HG03460 (cell line): ENCODE data around the gene PTCRA.
"Not testable (repeated sequence)": the region's sequence is repeated elsewhere in the genome, so short reads cannot be mapped to it uniquely, and the experiment has no call there.

ENCODE experiments used
- ATAC-seq: cut with Tn5 transposase; IDR thresholded peaks from one replicate; pipeline ENCODE4 v1.9.1; 2021; ENCODE audit not compliant: unreplicated experiment

The PTCRA gene

DNA sequence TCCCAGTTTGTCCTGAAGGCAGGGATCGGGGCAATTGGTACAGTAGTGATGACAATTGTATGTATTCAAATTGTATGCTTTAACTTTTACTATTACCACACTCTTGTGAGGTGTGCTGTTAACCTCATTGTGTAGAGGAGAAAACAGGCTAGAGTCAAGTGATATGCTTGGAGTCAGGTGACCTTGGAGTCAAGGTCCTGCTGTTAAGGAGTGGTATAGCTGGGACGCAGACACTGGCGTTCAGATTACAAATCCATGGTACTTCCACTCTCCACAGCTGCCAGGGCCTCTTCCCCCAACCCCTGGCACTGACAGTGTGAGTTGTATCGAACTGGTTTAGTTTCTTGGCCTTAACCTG lies 23.9 kb downstream of the PTCRA start:
- ATAC-seq: no peak

DNA sequence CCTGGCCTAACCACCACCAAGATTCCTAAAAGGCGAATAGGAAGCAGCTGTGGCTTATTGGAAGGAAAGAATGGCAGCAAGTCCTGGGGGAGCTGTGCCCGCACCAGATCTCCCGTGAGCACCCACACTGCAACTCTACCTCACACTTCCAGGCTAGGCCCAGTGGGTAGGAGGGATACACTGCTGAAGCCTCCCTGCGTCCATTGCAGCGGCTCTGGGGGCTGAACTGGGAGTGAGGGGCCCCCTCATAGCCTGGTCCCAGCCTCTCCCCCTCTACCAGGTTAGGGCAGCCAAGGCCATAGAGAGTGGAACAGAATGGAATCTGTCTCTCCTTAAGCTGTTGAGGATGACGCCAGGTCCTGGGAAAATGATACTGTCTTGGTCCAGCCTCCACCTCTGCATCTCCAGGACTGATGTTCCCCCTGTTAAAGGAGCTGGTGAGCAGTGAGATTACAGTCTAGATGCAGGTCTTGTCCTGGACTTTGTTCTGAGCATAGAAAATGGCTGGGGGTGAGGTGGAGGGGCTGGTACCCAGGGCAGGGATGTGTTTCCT lies 24.7 kb downstream of the PTCRA start:
- no peak for ATAC-seq

DNA sequence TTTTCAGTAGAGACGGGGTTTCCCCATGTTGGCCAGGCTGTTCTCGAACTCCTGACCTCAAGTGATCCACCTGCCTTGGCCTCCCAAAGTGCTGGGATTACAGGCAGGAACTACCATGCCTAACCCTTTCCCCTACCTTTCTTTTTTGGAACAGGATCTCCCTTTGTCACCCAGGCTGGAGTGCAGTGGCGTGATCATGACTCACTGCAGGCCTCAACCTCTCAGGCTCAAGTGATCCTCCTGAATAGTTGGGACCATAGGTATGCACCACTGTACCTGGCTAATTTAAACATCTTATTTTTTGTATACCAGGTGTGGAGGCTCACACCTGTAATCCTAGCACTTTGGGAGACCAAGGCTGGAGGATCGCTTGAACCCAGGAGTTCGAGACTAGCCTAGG lies 25.5 kb downstream of the PTCRA start:
- ATAC-seq: not testable (repeated sequence)

DNA sequence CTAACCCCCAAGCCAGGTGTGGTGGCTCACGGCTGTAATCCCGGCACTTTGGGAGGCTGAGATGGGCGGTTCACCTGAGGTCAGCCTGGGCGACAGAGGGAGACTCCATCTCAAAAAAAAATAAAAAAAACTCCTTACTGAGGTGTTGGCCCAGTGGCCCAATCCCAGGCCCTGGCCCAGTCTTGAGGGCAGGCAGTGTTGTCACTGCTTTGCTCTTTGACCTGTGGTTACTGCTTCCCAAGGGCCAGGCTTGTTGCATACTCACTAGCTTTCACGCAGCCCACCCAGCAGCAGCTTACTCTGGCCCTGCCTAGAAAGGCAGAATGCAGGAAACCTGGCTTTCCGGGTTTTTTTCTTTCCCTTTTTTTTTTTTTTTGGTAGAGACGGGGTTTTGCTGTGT lies 26.6 kb downstream of the PTCRA start:
- no peak for ATAC-seq

DNA sequence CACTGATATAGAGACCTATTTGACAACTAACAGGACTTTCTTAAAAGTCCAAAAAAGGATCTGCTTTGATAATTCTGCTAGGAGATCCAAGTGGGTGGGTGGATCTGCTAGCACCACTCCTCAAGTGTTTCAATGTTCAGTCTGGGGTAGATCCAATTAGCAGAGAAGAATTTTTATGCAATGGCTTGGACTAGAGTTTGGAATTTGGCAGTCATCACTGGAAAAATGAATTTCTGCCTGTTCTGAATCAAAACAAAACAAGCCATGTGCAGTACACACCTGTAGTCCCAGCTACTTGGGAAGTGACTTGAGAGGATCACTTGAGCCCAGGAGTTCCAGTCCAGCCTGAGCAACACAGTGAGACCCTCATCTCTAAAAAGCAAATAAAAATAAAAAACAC lies 32.1 kb downstream of the PTCRA start:
- ATAC-seq: no peak

DNA sequence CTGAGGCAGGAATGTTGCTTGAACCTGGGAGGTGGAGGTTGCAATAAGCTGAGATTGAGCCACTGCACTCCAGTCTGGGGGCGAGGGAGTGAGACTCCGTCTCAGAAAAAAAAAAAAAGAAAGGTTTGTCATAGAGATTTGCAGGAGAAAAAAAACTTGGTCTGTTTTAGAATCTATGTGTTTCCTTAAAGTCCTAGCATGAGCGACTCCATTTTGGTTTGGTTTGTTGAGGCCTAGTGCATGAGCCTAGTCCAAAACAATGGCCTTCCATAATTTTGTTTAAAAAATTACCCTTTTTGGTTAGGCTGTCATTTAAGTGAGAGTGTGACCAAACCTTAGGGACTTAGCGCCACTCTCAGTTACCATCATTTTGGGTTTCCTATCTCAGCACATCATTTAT lies 36.5 kb downstream of the PTCRA start:
- no peak for ATAC-seq

DNA sequence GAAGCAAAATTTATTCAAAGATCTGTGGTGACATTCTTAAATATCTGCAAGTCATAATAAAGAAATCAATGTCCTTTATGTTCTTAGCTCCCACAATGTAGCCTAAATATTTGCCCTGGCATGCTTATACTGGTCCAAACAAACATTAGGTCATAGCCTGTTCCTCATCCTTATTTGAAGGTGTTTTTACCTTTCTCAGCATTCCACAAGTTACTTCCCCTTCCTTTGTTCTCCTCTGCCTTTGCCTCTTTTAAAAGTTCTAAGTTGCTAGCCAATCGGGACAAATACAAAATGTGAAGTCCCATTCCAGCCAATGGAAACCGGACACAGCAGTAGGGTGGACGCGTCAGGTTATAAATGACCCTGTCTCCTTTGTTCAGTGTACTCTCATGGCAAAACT lies 38.6 kb downstream of the PTCRA start:
- ATAC-seq: not testable (repeated sequence)

DNA sequence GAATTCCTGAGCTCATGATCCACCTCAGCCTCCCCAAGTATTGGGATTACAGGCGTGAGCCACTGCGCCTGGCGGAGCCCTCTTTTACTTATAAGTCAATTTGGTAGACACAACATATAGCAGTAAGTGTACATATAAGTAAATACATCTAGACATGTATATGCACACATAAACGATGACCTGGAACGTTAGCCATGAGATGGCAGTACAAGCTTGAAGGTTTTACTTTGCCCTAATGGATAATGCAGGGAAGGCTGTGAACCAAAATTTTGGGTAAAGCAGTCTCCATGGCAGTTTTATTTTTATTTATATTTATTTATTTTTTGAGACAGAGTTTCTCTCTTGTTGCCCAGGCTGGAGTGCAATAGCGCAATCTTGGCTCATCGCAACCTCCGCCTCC lies 42.3 kb downstream of the PTCRA start:
- ATAC-seq: no peak

DNA sequence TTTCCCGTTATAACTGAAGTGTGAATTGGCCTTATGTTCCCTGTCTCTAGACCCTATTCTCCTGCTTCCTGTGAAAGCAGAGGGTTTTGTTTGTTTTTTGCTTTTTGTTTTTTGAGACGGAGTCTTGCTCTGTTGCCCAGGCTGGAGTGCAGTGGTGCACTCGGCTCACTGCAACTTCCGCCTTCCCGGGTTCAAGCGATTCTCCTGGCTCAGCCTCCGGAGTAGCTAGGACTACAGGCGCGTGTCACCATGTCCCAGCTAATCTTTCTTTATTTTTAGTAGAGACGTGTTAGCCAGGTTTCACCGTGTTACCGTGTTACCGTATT lies 44.0 kb downstream of the PTCRA start:
- ATAC-seq: no peak

DNA sequence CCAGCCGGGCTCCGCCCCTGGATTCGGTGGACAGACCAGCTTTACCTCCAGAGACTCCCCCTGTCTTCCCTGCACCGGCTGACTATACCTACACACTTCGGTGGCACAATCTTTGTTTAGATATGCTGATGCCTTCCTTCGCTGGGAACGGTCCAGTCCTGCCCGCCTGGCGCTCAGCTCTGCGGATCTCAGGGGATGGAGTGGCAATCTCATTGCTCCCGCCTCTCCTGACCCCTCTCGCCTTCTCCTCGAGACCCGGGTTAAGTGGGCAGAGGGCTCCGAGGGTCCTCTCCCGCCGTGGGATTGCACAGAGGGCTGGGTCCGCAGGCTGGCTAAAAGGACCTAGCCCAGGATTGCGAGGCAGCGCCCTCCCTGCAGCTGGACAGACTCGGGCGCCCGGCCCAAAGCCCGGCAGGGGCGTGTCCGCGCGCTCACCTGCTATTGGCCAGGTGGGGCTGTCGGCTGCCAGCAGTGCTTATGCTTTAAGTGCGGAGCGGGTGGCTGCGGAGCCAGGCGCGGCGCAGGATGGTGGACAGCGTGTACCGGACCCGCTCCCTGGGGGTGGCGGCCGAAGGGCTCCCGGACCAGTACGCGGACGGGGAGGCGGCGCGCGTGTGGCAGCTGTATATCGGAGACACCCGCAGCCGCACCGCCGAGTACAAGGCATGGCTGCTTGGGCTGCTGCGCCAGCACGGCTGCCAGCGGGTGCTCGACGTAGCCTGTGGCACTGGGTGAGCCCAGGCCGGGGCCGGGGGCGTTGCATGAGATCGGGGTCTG lies 44.6 kb downstream of the PTCRA start, which contains the start of gene GNMT:
TSS of gene GNMT (plus strand) at position 512 of the 777 bp plus-strand sequence. CDS start at position 526, 14 bp downstream.
- ATAC-seq: no peak

DNA sequence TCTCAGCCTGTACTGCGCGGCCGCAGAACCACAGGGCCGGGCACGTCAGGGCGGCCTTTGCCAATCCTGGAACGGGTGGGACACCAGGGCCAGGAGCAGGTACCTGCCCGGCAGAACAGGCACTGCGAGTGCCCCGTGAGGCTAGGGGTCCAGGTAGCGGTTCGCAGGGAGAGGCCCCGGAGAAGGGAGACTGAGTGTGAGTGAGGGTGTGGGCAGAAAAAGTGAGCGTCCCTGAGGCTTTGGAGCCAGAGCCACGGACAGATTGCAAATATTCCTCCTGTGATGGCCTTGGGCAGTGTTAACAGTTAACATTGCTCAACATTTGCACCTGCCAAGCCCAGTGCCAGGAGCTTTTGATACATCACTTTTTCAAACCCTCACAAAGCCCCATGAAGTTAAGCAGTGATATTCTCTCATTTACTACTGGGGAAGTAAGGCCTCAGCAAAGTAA lies 45.2 kb downstream of the PTCRA start:
- ATAC-seq: no peak

DNA sequence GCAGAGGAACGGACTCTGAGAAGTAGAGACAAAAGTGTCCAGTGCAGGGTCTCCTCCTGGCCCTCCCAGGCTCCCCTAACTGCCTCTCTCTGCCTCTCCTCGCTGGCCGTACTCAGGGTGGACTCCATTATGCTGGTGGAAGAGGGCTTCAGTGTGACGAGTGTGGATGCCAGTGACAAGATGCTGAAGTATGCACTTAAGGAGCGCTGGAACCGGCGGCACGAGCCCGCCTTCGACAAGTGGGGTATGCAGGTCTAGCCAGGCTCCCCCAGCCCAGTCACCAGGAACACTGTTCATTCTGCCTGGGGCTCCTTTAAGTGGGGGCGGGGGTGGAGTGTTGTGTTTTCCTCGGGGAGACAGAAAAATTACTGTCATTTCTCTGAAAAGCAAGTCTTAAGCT lies 46.2 kb downstream of the PTCRA start:
- no peak for ATAC-seq

DNA sequence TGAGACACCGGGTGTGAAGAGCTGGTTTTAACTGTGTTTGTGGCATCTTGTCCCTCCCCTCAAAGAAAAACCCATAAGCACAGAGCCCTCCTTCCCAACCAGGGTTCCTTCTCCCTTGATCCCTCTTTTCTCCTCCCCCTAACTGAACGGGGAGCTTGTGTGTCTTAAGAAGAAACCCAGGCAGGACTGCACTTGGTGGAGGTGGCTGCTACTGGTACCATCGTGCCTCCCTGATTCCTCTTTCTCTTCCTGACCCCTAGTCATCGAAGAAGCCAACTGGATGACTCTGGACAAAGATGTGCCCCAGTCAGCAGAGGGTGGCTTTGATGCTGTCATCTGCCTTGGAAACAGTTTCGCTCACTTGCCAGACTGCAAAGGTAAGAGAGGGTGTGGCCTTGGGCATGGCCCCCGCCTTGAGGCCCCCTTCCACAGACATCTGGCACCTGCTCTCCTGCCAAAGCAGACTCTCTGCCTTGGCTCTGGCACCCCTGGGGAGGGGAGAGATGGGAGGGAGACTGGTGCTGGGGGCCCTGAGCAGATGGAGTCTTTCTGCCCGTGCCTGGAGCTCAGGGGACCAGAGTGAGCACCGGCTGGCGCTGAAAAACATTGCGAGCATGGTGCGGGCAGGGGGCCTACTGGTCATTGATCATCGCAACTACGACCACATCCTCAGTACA lies 46.8 kb downstream of the PTCRA start:
- ATAC-seq: no peak

DNA sequence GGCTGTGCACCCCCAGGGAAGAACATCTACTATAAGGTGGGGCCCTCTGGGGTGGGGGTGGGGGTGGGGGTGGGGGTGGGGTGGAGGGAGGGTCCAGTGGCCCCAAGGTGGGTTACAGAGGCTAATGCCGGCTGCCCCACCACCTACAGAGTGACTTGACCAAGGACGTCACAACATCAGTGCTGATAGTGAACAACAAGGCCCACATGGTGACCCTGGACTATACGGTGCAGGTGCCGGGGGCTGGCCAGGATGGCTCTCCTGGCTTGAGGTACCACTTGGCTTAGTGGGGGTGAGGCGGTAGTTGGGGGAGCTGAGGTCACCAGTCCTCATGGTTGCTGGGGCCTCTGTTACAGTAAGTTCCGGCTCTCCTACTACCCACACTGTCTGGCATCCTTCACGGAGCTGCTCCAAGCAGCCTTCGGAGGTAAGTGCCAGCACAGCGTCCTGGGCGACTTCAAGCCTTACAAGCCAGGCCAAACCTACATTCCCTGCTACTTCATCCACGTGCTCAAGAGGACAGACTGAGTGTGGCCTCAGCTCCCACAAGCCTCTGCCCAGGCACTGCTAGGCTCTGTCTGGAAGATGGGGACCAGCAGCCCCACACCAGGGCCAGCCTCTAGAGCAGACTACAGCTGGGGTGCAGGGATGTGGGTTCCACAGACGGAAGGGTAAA lies 47.5 kb downstream of the PTCRA start:
- ATAC-seq: no peak

DNA sequence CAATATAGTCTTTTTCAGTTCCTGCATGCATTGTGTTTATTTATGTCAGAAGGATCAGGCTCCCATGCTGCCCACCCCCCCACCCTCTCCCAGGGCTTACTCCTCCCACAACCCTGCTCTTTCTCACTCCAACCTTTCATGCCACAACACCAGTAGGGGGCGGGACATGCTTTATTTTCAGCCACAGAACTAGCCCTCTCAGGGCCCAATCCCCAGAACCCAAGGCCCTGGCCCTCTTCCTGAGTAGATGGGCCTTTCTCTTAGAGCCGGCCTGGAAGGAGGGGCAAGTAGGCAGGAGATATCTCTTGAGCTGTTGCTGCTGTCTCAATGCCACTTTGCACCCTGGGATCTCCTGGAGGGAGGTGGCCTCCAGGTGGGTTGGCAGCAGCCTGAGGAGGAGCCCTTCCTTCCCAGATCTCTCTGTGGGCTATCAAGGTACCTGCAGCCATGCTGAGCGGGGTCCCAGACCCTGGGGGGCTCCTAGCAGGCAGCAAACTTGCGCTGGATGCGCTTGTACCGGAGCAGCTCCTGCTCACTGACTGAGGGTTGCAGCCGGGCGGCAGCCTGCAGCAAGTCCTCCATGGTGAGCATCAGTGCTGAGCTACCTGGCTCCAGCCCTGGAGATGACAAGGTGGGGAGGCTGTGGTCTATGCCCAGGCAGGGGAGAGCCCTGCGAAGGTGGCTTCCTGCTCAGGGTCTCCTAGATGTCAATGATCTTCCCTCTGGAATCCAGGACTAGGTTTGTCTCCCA lies 48.2 kb downstream of the PTCRA start:
- ATAC-seq: no peak

DNA sequence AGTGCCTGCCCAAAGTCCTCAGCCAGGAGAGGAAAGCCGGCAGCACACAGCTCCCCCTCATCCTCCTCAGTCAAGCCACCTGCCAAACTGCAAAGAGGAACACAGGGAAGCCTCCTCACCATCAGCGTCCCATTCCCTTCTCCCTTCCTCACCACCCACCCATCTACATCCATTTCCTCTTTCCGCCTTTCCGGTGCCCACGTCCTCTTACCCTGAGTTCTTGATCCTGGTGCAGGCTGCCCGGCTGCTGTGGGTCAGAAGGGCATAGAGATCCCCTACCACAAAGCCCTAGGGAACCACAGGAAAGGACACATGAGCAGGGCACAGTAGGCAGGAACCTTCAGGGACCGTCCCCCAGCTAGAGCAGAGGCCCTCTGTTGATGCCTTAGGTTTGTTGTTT lies 50.7 kb downstream of the PTCRA start:
- no peak for ATAC-seq

DNA sequence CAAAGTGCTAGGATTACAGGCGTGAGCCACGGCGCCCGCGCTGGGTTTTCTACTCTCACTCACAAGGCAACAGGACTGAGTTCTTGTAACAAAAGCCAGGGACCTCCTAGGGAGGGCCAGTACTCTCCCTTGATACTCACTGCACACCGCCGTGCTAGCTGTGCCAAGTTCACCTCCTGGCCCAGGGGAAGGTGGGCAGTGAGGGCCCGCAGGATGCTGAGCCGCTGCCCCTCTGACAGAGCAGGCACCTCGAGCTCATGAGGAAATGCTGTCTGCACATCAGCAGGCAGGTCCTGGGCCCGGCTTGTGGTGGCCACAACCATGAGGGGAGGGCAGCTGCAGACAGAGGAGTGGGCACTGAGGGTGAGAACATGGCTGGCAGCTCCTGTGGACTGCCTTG lies 51.4 kb downstream of the PTCRA start:
- no peak for ATAC-seq

DNA sequence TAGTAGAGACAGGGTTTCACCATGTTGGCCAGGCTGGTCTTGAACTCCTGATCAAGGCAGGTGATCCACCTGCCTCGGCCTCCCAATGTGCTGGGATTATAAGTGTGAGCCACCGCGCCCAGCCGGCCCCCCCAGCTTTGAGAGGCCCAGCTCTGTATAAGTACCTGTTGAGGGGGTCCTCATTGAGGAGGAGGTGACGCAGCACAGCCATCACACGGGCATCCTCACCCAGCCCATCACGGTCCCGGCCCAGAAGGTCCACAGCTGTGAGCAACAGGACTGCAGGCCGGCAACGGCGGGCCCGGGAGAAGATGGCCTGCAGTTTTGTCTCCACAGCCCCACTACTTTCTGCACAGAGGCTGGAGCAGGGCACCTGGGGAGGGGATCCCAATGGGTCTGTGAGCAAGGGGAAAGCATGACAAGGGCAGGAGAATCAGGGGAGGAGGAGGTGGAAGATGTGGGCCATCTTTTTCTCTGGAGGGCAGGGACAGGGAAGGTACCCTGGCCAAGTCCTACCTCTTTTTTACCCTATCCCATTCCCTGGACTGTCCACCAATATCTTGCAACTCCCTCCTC lies 52.4 kb downstream of the PTCRA start:
- no peak for ATAC-seq

DNA sequence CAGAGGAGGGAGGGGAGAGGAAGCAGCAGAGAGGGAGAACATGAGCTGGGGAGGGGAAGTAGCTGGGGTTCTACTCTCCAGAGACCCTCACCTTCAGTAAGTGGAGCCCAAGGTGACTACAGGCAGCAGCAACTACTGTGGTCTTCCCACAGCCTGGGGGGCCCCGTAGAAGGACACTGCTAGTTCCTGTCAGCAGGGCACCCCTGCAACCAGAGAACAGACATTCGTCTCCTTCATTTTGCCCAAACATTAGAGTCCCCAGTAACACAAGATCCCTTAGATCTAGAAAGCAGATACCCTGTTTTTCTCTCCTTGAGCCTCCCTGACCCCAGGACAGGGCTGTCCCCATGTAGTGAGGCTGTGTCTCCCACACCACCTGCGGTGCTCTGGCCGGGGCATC lies 52.9 kb downstream of the PTCRA start:
- ATAC-seq: no peak

DNA sequence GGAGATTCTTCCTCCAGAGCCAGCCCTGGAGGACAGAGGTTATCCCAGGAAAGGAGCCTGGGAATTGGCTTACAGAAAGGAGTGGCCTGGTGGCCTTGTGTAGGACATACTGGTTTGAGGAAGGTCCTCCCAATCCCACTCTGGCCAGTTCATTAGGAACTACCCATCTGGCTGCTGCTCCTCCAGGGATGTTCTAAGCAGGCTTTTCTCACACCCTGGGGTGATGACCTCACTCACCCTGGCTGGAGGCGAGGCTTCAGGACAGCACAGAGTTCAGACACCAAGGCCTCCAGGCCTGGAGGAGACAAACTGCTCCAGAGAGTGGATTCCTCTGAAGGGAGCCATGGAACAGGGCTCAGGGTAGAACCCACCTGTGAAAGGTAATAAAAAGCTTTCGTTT lies 53.6 kb downstream of the PTCRA start:
- no peak for ATAC-seq

DNA sequence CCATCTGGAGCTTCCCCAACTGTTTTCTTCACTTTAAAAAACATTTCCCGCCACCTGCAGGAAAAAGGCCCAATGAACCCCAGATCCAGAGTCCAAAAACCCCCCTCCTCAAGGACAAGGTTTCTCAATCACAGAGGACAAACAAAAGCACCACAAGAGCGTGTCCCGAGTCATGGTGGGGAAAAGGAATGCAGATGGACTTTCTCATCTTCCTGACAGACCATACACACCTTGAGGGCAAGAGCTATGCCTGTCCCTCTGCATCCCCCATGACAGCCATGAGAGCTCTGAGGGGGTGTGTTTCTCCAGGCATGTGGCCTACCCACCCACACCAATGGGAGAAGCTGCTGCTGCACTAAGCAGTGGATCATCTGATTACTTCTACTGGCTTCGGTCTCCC lies 54.1 kb downstream of the PTCRA start:
- no peak for ATAC-seq
